PFSK-1 (cell line): ENCODE data around the gene ZFPM1.

ENCODE experiments used
- POLR2AphosphoS5 ChIP-seq: IDR thresholded peaks from 2 replicates; pipeline ENCODE4 v1.6.1; 2012; ENCODE audit warnings: low read depth, mild to moderate bottlenecking, control low read depth, low read length, moderate library complexity
- REST ChIP-seq, 2 experiments: IDR thresholded peaks; 2 replicates each; pipeline versions ENCODE4 v1.6.1 to v1.8.0; 2011 to 2012; ENCODE audit warnings: low read depth in 2 of 2, low read length in 2 of 2, control low read depth in 1 of 2, inconsistent platforms in 1 of 2, mild to moderate bottlenecking in 1 of 2, moderate library complexity in 1 of 2; ENCODE audit not compliant: insufficient read depth in 1 of 2
- TAF1 ChIP-seq: IDR thresholded peaks from 2 replicates; pipeline ENCODE4 v1.6.1; 2012; ENCODE audit warnings: low read length, control low read depth, borderline replicate concordance; ENCODE audit not compliant: insufficient read depth

- TF ChIP-seq TAF1 (no peak), POLR2AphosphoS5 (no peak), REST (IDR thresholded peaks at IDR 0.05; ENCODE audit: insufficient read depth in 1 of 2, low read depth in 2 of 2, low read length in 2 of 2) (no peak)
Measured at GRCh38 chr16:88491560-88492310, 38.7 kb downstream of the ZFPM1 start.
